Anterior cingulate cortex (tissue), 58 donors: ENCODE data around the gene DHRS2.

Experiments
- DNase-seq, 58 donors: peaks; one replicate each; lab custom pipeline; 2025; lab: John Stamatoyannopoulos, UW

The DHRS2 gene

GRCh38 chr14:23610815-23611289 is 25.3 kb upstream of the DHRS2 start:
- no peak for DNase-seq

DNA sequence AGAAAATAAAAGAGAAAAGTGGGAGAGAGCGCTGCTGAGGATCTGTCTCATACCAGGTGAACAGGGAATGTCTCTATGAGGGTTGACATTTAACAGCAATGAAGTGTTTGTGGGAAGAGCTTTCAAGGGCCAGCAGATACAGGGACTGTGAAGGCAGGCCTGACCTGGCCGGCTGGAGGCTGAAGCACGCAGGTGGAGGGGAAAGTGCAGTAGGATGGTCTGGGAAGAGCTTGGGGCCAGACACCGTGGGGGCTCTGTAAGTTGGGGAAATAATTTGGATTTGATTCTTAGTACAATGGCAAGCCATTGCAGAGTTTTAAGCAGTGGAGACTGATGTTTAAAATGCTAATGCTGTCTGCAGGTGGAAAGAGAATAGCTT is 23.8 kb upstream of the DHRS2 start:
- no peak for DNase-seq

DNA sequence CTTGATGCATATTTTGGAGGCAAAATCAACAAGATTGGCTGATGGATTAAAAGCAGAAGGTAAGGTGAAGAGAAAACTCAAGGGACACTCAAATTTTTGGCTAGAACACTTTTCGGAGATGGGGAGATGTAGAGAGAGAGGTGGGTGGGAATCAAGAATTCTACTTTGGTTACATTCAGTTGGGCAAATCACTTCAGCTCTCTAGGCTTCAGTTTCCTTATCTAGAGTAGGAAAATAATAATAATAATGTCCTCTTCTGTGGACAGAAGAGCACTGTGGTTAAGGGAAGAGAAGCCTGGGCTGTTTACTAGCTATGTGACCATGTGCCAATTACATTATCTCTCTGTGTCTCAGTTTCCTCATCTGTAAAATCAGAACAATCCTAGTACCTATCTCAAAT is 23.4 kb upstream of the DHRS2 start:
- DNase-seq, result no peak

- DNase-seq, result no peak
Observed at GRCh38 chr14:23613242-23614070, 22.7 kb upstream of the DHRS2 start.

DNA sequence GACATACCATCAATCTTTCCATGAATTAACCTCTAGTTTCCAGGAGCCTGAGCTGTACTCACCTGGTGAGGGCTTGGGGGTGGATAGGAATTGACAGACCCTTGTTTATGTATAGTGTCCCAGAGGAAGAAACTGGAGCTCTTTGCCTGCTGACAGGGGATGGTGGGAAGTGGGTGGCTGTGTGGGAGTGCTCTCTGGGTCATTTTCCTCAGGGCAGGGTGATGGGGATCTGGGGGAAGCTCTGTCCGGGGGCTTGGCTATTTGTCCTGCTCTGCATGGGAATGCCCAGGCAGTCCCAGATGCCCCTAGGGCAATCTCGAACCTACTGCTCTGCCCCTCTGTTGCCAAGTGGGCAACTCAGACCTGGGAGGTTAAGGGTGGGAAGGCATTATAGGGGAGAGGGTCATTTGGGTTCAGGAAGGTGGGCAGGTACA is 21.8 kb upstream of the DHRS2 start:
- no peak for DNase-seq

DNA sequence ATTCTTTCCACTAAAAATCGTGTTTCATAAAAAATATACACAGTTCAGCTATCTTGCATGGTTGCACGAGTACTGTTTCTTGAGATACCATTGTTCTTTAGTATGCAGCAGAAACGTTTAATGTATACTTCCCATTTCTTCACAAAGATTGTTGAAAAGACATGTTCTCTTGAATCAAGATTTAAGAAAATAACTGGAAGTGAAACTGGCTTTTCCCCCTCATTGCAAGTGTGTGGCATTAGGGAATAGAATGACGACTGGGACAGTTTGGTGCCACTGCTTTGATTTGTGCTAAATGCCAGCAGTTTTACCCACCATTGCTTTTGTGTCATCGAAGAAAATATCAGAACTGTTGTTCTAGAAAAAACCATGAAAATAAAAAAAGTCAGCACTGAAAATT is 20.3 kb upstream of the DHRS2 start:
- no peak for DNase-seq

- DNase-seq, result no peak
Observed at GRCh38 chr14:23617539-23617938, 18.6 kb upstream of the DHRS2 start.

DNA sequence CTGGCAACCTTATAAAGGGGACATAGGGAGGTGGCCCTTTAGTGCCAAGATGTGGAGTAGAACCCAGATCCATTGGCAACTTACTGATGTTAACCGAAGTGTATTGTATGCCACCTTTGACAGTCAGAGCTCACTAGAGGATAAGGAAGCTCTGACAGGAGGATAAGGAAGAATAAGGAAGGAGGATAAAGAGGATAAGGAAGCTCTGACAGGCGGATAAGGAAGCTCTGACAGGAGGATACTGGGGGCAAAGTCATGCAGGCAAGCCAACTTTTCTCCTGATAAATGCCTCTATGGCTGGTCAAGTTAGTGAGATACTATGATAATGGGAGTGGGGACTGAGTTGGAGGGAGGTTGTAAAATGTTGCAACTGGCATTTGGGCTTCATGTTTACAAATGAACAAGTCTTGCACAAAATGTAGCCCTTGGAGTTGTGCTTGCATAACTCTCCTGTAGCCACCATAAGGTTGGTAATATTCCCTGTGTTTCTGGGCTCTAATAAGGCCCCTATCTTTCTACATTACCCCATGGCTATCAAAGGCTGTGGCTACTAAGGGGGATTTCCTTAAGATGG is 17.7 kb upstream of the DHRS2 start:
- DNase-seq, result no peak

GRCh38 chr14:23620177-23620702 is 15.9 kb upstream of the DHRS2 start:
- DNase-seq, result no peak

GRCh38 chr14:23621204-23621931 is 14.8 kb upstream of the DHRS2 start:
- DNase-seq, result no peak

DNA sequence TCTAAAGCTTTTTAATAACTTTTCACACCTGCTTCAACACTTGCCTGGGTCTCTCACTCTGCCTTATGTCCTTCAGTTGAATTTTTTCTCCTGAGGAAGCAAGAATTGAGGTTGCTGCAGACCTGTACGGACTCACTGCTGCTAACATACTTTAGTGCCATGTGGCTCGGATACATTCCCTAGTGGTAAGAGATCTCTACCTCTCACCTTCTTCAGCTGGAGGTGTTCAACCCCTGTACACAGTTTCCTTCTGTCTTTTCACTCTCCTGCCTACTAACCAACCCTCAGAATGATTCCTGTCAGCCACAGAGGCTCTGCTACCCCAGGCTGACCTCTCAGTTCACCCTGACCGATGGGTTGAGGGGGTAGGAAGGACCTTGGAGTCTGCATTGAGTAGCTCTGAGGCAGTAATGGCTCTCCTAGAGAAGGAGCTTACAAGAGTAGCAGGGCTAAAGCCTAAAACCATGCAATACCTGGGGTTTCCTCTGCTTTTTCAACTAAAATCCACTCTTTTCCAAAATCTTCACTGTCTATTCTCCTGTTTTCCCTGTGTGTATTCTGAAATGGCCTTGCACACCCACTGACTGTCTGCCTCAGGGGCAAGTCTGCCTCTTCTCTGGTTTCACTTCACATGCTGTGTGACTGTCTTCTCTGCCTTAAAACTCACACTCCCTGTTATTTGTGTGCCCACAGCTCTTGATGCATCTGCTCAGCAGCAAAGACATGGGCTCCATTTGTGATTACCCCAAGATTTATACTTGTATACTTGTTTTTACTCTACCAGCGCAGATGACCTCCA is 14.0 kb upstream of the DHRS2 start:
- no peak for DNase-seq

DNA sequence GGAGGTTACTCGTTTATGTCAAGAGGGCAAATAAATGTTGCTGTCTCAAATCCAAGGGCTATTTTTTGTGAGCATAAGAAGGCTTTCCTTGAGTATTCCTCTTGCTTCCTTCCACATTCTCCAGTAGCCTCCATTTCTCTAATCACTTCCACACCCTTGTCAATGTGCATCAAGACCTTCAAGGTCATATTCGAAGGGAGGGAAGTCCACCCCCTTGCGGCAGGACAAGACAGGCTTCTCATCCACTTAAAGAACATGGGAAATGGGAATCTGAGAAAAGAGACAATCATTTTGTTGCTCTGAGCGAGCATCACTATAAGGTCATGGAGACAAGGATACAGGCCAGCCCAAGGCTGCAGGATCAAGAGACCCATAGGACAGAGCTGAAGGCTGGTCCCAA is 13.2 kb upstream of the DHRS2 start:
- no peak for DNase-seq

- no peak for DNase-seq
Observed at GRCh38 chr14:23623962-23624361, 12.2 kb upstream of the DHRS2 start.

- no peak for DNase-seq
Observed at GRCh38 chr14:23624830-23625404, 11.2 kb upstream of the DHRS2 start.

DNA sequence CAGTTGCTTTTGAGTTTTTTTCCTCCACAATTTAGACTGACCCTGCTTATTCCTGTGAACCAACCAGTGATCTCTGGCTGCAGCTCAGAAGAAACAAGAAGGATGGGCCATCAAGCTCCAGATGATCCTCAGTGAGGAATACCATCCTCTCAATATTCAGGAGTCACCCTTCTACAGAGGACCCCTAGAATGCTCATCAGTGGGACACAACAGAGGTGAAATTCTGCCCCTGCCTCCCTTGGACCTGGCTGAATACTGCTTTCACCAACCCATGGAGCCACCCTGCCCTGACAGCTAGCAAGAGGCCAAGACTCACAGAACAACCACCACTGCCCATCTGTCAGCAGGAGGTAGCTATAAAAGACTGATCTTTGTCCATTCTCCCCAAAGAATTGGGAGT is 9.2 kb upstream of the DHRS2 start:
- DNase-seq, result no peak

DNA sequence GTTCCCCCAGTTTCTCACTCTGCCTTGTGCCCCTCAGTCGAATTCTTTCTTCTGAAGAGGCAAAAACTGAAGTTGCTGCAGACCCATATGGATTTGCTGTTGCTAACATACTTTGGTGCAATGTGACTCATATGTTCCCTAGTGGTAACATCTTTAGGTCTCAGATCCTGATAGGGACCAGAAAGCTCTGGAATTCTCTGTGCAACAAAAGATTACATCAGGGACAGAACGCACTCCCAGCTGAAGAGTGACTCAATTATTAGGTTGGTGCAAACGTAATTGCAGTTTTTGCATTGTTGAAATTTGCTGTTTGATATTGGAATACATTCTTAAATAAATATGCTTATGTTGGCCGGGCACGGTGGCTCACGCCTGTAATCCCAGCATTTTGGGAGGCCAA is 8.2 kb upstream of the DHRS2 start:
- DNase-seq, result no peak

GRCh38 chr14:23629204-23629603 is 7.0 kb upstream of the DHRS2 start:
- DNase-seq, result no peak

- DNase-seq, result no peak
Observed at GRCh38 chr14:23629832-23630396, 6.2 kb upstream of the DHRS2 start.

GRCh38 chr14:23630687-23631086 is 5.5 kb upstream of the DHRS2 start:
- no peak for DNase-seq

- DNase-seq, result no peak
Observed at GRCh38 chr14:23631234-23631633, 4.9 kb upstream of the DHRS2 start.
